GM12872 (cell line): ENCODE data around the gene ATP2A3.

ENCODE experiments used
- CTCF ChIP-seq: IDR thresholded peaks from 3 replicates; pipeline ENCODE4 v1.5.1; 2011; ENCODE audit warnings: low read depth, mild to moderate bottlenecking, low read length, moderate library complexity; ENCODE audit not compliant: insufficient read depth

Gene ATP2A3

GRCh38 chr17:3951420-3951819 lies 12.8 kb downstream of the ATP2A3 start:
- no peak for TF ChIP-seq CTCF

GRCh38 chr17:3951003-3951402 lies 13.2 kb downstream of the ATP2A3 start:
- TF ChIP-seq CTCF: no peak

DNA sequence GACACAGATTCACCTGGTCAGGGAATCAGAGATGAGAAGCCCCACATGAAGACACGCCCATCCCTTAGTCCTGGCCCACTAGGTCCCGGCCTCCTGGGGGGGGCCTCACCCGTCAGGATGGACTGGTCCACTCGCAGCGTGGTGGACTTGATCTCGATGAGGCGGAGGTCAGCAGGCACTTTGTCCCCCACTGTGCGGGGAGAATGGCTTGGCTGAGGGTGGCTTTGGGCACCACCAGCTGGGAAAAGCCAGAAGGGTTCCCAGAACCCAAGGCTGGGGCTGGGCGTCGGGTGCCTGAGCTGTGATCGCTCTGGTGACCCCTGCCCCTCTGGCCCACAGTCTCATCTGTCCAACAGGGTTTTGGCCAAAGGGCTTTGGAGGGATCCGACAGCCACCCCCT lies 13.7 kb downstream of the ATP2A3 start:
- no peak for TF ChIP-seq CTCF

DNA sequence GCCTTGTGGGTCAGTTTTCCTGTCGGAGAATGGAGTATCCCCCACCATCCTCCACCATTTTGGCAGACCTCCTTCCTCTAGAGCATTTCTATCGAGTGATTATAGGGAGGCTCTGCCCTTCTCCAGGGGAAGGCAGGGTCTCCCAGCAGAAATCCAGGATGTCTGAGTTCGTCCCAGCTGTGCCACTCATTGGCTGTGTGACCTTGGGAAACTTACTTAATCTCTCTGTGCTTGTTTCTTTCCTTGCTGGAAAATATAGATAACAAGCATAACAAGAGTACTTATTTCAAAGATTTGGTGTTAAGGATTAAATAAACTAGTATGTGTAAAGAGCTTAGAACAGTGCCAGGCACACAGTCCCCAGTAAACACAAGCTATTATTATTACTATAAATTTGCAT lies 14.8 kb downstream of the ATP2A3 start:
- no peak for TF ChIP-seq CTCF

- TF ChIP-seq CTCF: no peak
These were observed 16.9 kb downstream of the ATP2A3 start for GRCh38 chr17:3947318-3947810.

GRCh38 chr17:3946711-3947235 lies 17.5 kb downstream of the ATP2A3 start:
- no peak for TF ChIP-seq CTCF

DNA sequence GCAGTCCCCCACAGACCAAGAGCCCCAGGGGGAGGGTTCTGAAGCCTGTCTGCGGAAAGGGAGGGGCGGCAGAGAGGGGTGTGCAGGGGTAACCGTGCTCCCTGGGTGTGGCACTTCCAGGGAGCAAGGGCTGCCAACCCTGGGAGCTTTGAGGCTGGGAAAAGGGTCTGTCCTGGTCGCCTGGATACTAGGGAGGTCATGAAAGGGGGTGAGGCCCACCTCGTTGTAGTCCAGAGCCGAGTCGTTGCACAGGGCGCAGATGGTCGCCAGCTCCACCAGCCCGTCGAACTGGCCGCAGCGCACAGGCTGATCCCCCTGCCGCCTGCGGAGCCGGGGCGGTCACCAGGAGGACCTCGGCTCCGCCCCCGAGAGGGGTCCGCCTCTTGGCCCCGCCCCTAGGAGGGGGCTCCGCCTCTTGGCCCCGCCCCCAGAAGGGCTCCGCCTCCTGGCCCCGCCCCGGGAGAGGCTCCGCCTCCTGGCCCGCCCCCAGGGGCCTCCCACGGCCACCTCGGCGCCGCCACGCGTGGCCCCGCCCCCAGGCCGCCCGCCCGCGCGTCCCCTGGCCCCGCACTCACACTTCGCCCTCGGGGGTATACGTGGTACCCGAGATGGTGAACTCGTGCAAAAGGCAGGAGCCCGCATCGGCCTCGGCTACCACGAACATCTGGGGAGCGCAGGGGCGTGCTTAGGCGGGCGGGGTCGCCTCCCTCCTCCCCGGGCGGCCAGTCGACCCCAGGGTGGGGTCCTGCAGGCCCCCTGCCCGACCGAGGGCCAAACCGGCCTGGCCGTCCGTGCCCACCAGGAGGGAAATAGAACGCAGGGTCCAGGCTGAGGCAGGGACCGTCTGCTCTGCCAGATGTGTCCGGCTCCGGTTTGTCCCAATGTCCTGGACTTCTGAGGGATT lies 19.5 kb downstream of the ATP2A3 start:
- no peak for TF ChIP-seq CTCF
